ENCODE results near the gene PCDHGB2. TPM values are rescaled to one million over a fixed set of nuclear protein-coding genes. Genes with fewer than 3 reads are reported as not detected.

Gene PCDHGB2
- total RNA-seq, 1 experiment from 2014 or later, result 1.4 TPM

DNA sequence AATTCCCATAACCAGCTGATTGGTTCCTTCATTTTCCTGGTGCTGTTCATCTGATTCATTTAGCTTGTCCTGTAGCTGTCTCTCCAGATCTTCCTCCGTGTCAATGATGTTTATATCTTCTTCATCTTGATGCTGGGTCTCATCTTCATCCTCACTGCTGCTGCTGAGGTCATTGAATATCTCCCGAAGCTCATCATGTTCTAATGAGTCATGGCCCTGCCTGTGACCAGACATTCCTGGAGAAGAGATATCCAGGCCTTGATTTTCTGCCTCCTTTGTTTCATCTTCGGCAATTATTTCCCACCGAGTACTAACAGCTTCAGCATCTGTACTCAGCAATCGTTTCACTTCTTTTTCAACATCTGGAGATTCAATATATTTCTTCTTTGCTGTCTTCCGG, 40.6 kb upstream of the PCDHGB2 start:
- BruUV-seq (replicated peaks), result no TSS peak
- POLR2A ChIA-PET (ENCODE audit: unreplicated experiment), result no interaction called here
- Histone ChIP-seq H3K27ac (ENCODE audit: low read length) (no peak overlapping the region), H2AFZ (ENCODE audit: low read length) (no peak overlapping the region), H4K20me1 (ENCODE audit: low read length) (no peaks in the 10 kb centered on the region), H3K4me3 (ENCODE audit: low read length) (peak overlapping the region; percentile 78), H3K4me1 (ENCODE audit: insufficient read depth, low read length) (no peaks in the 10 kb centered on the region), H3K4me2 (ENCODE audit: low read length) (no peak overlapping the region), H3K9me2 (replicated peaks; ENCODE audit: low read length) (no peaks in the 10 kb centered on the region), H3K9me3 (ENCODE audit: low read length) (peaks cover 38% of the 10 kb centered on the region), H3K9ac (ENCODE audit: low read length) (no peak overlapping the region), H3K79me2 (ENCODE audit: low read length) (peaks cover 28% of the 10 kb centered on the region), H3K36me3 (ENCODE audit: low read depth, low read length) (peaks cover 36% of the 10 kb centered on the region), H3F3A (ENCODE audit: low read length, unreplicated experiment) (no peaks in the 10 kb centered on the region), H3K27me3 (ENCODE audit: low read length) (no peaks in the 10 kb centered on the region)
- TF ChIP-seq EZH2 (IDR thresholded peaks at IDR 0.05; ENCODE audit: low read length, unreplicated experiment) (no peak), EZH2phosphoT487 (IDR thresholded peaks at IDR 0.05; ENCODE audit: borderline replicate concordance, low read length) (no peak)
- TF ChIP-seq, protein P1, sequence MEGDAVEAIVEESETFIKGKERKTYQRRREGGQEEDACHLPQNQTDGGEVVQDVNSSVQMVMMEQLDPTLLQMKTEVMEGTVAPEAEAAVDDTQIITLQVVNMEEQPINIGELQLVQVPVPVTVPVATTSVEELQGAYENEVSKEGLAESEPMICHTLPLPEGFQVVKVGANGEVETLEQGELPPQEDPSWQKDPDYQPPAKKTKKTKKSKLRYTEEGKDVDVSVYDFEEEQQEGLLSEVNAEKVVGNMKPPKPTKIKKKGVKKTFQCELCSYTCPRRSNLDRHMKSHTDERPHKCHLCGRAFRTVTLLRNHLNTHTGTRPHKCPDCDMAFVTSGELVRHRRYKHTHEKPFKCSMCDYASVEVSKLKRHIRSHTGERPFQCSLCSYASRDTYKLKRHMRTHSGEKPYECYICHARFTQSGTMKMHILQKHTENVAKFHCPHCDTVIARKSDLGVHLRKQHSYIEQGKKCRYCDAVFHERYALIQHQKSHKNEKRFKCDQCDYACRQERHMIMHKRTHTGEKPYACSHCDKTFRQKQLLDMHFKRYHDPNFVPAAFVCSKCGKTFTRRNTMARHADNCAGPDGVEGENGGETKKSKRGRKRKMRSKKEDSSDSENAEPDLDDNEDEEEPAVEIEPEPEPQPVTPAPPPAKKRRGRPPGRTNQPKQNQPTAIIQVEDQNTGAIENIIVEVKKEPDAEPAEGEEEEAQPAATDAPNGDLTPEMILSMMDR (conservative IDR thresholded peaks at IDR 0.05; ENCODE audit: low read depth, low read length), result no peak
- intact Hi-C loops (cut with micrococcal nuclease), result no loop called here
- CTCF ChIA-PET, result no interaction called here
- DNase-seq (no peak), ATAC-seq (no peak)

- ATAC-seq, result no peak
- CTCF ChIA-PET, result interaction anchor here (0.6 to 0.7 kb wide), 2 partner anchors 78 to 225 kb away, joined by 4 to 5 read pairs; partner anchors contain the start of genes PCDHB2 and PCDHGB5
Measured at GRCh38 chr5:141319699-141320098, 40.1 kb upstream of the PCDHGB2 start.

More at GRCh38 chr5:141319699-141320098, 40.1 kb upstream of the PCDHGB2 start:
- no TSS peak for BruUV-seq (replicated peaks)
- H3K27me3 ChIP-seq (ENCODE audit: low read length), result no peaks in the 10 kb centered on the region
- peak overlapping the region; percentile 78 for H3K4me3 ChIP-seq (ENCODE audit: low read length)
- no peaks in the 10 kb centered on the region for H3K4me1 ChIP-seq (ENCODE audit: insufficient read depth, low read length)
- H3K27ac ChIP-seq (ENCODE audit: low read length), result no peak overlapping the region
- H3K9me3 ChIP-seq (ENCODE audit: low read length), result peaks cover 38% of the 10 kb centered on the region
- no peaks in the 10 kb centered on the region for H3K9me2 ChIP-seq (replicated peaks; ENCODE audit: low read length)
- intact Hi-C loops (cut with micrococcal nuclease), result no loop called here
- DNase-seq, result no peak
- no peak overlapping the region for H3K9ac ChIP-seq (ENCODE audit: low read length)
- POLR2A ChIA-PET (ENCODE audit: unreplicated experiment), result interaction anchor here (0.6 kb wide), 1 partner anchor 225 kb away, joined by 3 read pairs; no protein-coding TSS in a partner anchor
- no peak overlapping the region for H2AFZ ChIP-seq (ENCODE audit: low read length)
- H3F3A ChIP-seq (ENCODE audit: low read length, unreplicated experiment), result no peaks in the 10 kb centered on the region
- no peaks in the 10 kb centered on the region for H4K20me1 ChIP-seq (ENCODE audit: low read length)
- TF ChIP-seq EZH2 (IDR thresholded peaks at IDR 0.05; ENCODE audit: low read length, unreplicated experiment) (no peak), EZH2phosphoT487 (IDR thresholded peaks at IDR 0.05; ENCODE audit: borderline replicate concordance, low read length) (no peak)
- TF ChIP-seq, protein P1 (conservative IDR thresholded peaks at IDR 0.05; ENCODE audit: low read depth, low read length), result no peak
- H3K79me2 ChIP-seq (ENCODE audit: low read length), result peaks cover 28% of the 10 kb centered on the region
- H3K4me2 ChIP-seq (ENCODE audit: low read length), result peak overlapping the region; percentile 91
- peaks cover 36% of the 10 kb centered on the region for H3K36me3 ChIP-seq (ENCODE audit: low read depth, low read length)
